HG03432 (cell line): ENCODE data around the gene ERI3.
"Not testable (repeated sequence)": the region's sequence is repeated elsewhere in the genome, so short reads cannot be mapped to it uniquely, and the experiment has no call there.

Experiments
- ATAC-seq: cut with Tn5 transposase; IDR thresholded peaks from one replicate; pipeline ENCODE4 v1.9.1; 2021; ENCODE audit warnings: mild to moderate bottlenecking, moderate library complexity; ENCODE audit not compliant: unreplicated experiment

The ERI3 gene

DNA sequence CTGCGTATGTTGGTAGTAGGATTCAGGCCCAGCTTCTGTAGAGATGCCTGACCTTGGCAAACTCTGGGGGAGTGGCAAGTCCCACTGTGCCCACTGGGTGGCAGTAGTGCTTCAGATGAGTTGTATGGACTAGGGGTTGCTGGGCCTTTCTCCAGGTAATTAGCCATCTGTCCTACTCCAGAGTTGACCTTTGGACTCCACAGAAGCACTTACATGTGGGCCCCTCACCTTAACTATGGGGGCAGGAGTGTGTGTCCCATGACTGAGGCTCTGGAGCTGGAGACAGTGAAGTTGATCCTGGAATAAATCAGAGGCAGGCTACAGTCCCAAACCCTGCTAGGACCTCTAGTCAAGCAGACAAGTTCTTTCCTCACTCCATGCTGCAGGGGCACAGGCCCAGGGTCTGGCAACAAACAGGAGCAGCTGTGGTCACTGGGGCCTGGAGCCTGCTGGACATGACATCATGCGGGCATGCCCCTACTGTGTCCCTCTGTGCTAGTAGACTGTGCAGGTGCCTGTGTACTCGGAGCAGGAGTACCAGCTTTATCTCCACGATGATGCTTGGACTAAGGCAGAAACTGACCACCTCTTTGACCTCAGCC lies 137.1 kb downstream of the ERI3 start:
- ATAC-seq, result no peak

GRCh38 chr1:44213222-44214112 lies 141.6 kb downstream of the ERI3 start, which contains the start of gene DMAP1:
Gene DMAP1, plus strand, starts transcription at chr1:44213471. Its CDS starts 283 bp downstream, at chr1:44213754.
- peak; percentile 76 for ATAC-seq

DNA sequence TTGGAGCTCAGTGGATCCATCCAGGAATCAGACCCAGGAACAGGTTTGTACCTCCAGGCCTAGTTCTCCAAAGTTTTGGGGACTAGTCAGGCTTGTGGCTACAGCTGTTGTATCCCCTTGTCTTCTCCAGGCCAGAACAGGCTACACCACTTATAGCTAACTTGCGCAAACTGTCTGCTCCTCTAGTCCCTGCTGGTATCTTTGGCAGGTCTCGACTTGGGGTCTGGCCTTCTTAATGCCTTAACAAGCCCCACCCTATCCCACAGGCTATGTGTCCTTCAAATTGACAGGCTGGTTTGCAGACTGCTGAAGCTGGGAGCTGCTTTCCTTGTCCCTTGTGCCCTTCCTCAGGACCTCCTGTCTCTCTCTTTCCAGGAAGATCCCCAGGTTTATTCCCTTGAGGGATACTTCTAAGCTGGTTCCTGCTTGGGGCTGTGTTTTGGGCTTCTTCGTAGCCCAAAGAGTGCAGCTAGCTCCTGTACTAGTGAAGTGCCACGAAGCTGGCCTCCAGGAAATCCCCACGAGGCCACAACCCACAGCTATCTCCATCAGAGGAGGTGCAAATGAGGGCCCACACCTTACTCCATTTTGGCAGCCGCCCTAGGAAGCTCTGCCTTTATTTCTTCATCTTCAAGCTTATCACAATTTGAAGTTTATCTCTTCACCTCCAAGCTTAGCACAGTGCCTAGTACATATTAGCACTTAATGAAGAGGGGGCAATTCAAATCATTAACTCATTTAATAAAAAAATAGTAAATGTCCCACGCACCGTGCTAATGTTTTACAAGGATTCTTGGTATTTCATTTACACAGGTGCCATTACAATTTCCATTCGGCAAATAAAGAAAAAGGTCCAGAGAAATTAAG lies 142.5 kb downstream of the ERI3 start:
- ATAC-seq, result no peak

GRCh38 chr1:44210595-44210994 lies 144.5 kb downstream of the ERI3 start:
- ATAC-seq, result no peak

DNA sequence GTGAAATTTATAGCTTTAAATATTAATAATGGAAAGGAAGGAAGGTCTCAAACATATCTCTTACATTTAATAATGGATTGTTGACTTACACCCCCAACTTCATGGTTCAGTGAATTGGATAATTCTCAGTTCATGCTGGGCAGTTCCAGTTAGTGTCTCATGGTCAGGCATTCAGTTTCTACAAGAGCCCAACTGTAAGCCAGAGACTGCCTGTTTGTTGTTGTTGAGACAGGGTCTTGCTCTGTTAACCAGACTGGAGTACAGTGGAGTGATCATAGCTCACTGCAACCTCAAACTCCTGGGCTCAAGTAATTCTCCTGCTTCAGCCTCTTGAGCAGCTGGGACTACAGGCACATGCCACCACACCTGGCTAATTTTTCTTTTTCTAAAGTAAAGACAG lies 146.8 kb downstream of the ERI3 start:
- no peak for ATAC-seq

- not testable (repeated sequence) for ATAC-seq
Observed at GRCh38 chr1:44206545-44206944, 148.5 kb downstream of the ERI3 start.

DNA sequence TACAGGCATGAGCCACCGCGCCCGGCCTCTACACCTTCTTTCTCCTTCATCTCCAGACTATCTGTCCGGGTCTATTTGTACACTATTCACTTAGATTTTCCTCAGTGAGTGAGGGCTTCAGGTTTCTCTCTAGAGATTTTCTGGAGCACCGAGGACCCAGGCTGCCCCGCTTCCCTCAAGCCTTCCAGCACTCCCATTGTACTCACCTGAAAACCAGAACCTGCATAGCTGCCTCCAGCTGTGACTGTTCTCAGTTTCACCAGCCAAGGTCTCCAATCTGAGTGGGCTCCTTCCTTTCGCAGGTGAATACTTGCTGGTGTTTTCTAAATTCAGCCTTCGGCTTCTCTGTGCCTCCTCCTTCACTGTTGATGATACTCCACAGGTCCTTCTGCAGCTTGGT lies 154.7 kb downstream of the ERI3 start:
- ATAC-seq, result no peak

DNA sequence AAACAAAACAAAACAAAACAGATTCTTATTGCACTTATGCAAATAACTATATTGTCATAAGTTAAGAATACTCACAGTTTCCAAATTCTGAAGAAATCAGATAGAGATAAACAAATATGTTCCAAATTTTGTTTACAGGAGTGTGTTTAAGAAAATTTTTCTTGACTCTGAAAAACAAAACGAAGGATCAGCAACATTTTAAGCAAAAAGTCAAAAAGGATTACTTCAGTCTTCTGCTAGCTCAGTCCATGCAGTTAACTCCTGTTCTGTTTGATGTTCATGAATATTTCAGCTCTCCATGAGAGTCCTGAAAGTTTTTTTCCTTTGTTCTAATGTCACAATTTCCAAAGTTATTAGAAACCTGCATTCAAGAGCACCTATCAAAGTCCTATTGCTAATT lies 180.4 kb downstream of the ERI3 start:
- no peak for ATAC-seq
